Left lobe of liver (tissue), 2 donors: ENCODE measurements around the gene CFDP1. TPM values are rescaled to one million over a fixed set of nuclear protein-coding genes. Genes with fewer than 3 reads are reported as not detected.
A peak's percentile ranks its signal among the peaks of the same experiment; 100 is the strongest.
"Not testable (repeated sequence)": the region's sequence is repeated elsewhere in the genome, so short reads cannot be mapped to it uniquely, and the experiment has no call there.

Experiments
- ATAC-seq: fragments of 200-7000 bp; cut with Tn5 transposase; one replicate; pipeline ENCODE4 v1.9.1; 2020; ENCODE audit warnings: mild to moderate bottlenecking, moderate library complexity
- DNase-seq: peaks from one replicate; pipeline ENCODE4 v3.0.0-alpha.2; 2020; ENCODE audit warnings: low spot score
- total RNA-seq: library from RNA; stranded (reverse); gene quantifications from one replicate; pipeline ENCODE4 v1.2.1, GENCODE V29; 2021
- donor health status: DM: no; HTN: no; CAD: no; lungs with moderate emphysema.
- donor health status: DM: no; HTN: yes; CAD: no.

Gene CFDP1
- total RNA-seq, 1 donor from 2014 or later, result 27.7 TPM

DNA sequence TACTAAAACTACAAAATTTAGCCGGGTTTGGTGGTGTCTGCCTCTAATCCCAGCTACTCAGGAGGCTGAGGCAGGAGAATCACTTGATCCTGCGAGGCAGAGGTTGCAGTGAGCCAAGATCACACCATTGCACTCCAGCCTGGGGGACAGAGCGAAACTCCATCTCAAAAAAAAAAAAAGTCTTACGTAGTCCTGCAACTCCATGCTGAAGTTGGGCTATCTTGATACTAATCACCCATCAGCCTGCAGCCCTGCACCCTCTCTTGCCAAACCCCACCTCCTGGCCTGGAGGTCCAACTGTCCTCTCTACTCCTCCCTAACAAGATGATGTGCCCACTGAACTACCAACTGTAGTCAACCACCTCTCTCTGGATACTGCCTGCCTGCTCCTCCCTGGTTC, 26.4 kb upstream of the CFDP1 start:
- ATAC-seq, result no peak
- no peak for DNase-seq

- ATAC-seq (no peak), DNase-seq (no peak)
Observed at GRCh38 chr16:75458439-75458838, 25.1 kb upstream of the CFDP1 start.

DNA sequence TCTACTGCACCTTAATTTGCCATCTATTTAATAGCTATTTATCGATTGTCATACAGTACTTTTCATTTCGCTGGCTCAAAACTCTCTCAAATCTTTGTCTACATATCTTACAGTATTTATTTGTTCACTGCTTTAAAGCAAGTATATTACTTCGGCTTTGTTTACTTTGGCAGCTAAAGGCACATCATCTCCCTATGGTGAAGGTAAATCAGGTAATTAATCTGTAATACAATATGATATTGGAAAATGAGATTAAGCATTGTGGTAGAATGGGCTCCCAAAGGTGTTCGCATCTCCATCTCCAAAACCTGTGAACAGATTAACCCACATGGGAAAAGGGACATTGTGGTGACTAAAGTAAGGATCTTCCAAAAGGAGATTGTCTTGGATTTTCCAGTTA, 24.7 kb upstream of the CFDP1 start:
- ATAC-seq, result no peak
- no peak for DNase-seq

GRCh38 chr16:75457485-75458021, 24.2 kb upstream of the CFDP1 start:
- ATAC-seq (no peak), DNase-seq (no peak)

GRCh38 chr16:75456971-75457370, 23.7 kb upstream of the CFDP1 start:
- DNase-seq, result no peak
- no peak for ATAC-seq

DNA sequence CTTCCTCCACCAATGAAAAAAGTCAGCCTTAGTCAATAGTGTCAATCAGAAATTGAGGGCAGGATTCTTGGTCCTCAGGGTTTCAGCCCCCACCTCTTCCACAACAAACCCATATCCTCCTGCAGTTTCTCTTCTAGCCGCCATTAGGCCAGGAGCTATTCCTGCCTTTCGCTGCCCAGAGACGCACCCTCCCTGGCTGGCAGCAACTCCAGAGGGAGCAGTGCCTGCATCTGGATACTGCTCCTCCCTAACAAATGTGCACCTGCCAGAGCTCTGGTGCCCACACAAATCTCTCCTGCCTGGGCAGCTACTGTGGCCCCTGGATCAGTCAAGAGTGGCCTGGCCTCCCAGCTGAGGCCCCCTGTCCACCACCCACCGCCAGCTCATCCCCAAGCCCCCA, 23.2 kb upstream of the CFDP1 start:
- ATAC-seq, DNase-seq: not testable (repeated sequence)

DNA sequence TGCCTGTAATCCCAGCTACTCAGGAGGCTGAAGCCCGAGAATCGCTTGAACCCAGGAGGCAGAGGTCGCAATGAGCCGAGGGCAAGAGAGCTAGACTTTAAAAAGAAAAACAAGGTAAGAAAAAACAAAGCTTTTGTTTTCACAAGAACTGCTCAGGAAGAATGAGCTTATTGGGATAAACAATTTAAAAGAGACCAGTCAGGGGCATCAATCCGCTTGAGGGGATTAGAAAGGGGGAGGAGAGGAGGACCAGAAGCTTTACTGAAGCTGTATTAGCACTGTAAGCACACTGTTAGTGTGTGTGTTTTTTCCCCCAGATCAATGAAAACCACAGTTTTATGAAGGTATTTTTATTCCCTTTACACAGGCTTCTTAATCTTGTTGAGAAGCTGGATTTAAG, 22.4 kb upstream of the CFDP1 start:
- no peak for DNase-seq
- no peak for ATAC-seq

DNA sequence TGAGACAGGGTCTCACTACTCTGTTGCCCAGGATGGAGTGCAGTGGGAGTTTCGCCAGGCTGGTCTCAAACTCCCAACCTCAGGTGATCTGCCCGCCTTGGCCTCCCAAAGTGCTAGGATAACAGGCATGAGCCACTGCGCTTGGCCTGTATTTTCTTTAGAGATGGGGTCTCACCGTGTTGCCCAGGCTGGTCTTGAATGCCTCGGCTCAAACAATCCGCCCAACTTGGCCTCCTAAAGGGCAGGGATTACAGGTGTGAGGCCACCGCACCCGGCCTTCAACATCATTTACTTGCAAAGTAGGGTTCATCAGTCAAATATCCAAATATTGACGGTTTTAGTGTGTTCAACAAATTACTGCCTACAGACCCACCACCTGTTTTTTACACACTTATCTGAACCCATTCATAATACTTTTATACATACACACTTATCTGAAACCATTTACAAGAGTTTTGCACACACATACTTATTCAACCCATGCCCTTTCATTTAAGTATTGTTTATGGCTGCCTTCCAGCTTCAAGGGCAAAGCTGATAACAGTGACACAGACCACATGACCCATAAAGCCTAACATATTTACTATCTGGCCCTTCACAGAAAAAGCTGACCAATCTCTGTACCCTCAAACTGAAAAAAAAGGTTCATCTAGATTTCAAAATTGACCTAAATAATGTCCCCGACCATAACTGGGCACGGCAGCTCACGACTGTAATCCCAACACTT, 19.3 kb upstream of the CFDP1 start:
- ATAC-seq, result peak; percentile 92
- DNase-seq, result no peak

DNA sequence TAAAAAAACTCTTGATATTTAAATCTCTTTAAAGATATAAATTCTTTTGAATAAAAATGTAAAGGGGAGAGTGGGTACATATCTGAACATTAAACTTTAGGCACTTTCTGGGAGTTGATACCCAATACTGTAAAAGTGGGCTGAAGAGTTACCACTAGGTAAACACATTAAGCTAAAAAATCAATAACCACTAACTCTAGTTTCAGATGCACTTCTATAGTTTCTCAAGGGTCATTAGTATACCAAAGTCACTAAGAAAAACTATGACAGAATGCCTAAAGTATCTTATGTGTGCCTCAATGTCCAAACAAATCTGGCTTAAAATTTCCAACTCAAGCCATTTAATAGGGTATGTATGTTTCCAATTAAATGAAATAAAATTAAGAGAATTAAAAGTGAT, 13.1 kb upstream of the CFDP1 start:
- DNase-seq (no peak), ATAC-seq (no peak)

DNA sequence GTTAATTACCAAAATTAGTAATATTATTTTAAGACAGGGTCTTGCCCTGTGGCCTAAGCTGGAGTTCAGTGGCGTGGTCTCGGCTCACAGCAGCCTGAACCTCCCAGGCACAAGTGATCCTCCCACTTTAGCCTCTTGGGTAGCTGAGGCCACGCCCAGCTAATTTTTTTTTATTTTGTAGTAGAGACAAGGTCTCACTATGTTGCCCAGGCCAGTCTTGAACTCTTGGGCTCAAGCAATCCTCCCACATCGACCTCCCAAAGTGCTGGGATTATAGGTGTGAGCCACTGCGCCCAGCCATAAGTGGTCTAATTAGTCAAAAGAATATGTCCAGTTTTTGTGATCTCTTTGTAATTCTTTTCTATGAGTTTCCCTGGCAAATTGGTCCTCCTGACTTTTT, 12.0 kb upstream of the CFDP1 start:
- no peak for ATAC-seq
- DNase-seq, result no peak

GRCh38 chr16:75443298-75443697, 10.0 kb upstream of the CFDP1 start:
- ATAC-seq (no peak), DNase-seq (no peak)

DNA sequence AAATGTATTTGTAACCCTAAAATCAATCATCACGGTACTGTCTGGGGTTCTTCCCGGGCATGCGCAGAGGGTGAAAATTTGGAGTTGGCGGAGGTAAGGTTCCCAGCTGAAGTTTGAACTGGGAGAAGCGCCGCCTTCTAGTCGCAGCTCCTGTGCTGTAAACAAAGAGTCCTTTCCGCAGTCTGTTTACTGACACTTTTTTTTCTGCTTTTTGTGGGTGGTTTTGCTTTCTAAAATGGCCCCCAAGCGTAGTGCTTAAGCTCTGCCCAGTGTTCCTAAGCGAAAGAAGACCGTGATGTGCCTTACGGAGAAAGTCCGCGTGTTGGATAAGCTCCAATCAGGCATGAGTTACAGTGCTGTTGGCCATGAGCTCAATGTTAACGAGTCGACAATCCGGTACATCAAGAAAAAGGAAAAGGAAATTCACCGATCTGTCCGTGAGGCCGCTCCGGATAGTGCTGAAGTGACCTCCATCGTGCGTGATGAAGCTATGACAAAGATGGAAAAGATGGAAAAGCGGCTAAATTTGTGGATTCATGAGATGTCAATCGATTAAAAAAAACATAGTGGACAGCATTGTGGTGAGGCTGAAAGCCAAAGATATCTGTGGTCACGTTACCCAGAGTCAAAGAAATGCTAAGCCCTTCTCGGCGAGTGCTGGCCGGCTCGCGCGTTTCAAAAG, 570 bp upstream of the CFDP1 start:
- peak; percentile 82 for ATAC-seq
- peak; percentile 85 for DNase-seq

GRCh38 chr16:75429621-75430403, 3.5 kb downstream of the CFDP1 start:
- ATAC-seq (no peak), DNase-seq (no peak)

GRCh38 chr16:75426524-75426923, 6.8 kb downstream of the CFDP1 start:
- not testable (repeated sequence) for DNase-seq, ATAC-seq

DNA sequence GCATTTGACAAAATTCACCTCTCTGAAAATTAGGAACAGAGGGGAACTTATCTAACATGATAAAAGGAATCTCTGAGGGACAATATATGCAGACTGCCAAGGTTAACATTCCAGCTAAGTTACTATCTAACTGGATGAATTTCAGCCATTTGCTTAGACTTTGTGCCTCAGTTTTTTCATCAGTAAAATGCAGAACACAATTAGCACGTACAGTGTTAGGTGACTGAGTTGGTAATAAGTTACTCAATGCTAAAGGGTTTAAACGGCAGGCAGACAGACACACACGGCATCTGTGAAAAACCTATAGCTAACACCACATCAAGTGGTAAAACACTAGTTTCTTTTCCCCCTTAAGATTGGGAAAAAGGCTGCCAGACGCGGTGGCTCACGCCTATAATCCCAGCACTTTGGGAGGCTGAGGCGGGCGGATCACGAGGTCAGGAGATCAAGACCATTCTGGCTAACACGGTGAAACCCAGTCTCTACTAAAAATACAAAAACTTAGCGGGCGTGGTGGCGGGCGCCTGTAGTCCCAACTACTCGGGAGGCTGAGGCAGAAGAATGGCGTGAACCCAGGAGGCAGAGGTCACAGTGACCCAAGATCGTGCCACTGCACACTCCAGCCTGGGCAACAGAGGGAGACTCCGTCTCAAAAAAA, 9.1 kb downstream of the CFDP1 start:
- DNase-seq, result not testable (repeated sequence)
- peak; percentile 27 for ATAC-seq

DNA sequence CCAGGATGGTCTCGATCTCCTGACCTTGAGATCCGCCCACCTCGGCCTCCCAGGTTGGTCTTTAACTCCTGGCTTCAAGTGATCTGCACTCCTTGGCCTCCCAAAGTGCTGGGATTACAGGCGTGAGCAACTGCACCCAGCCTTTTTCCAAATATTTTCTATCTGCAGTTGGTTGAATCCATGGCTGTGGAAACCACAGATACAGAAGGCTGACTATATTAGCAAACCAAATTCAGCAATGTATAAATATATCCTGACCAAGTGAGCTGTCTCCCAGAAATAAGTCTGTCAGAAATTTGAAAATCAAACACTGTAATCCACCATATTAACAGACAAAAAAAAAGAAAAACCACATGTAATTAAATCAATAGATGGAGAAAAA, 9.6 kb downstream of the CFDP1 start:
- ATAC-seq (no peak), DNase-seq (no peak)

DNA sequence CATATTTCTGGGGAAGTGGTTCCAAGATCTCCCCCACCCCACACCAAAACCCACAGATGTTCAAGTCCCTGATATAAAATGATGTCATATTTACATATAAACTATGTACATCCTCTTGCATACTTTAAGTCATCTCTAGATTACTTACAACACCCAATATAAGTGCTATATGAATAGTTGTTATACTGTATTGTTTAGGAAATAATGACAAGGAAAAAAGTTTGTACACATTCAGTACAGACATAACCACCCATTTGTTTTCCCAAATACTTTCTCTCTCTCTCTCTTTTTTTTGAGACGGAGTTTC, 11.5 kb downstream of the CFDP1 start:
- DNase-seq (no peak), ATAC-seq (no peak)

DNA sequence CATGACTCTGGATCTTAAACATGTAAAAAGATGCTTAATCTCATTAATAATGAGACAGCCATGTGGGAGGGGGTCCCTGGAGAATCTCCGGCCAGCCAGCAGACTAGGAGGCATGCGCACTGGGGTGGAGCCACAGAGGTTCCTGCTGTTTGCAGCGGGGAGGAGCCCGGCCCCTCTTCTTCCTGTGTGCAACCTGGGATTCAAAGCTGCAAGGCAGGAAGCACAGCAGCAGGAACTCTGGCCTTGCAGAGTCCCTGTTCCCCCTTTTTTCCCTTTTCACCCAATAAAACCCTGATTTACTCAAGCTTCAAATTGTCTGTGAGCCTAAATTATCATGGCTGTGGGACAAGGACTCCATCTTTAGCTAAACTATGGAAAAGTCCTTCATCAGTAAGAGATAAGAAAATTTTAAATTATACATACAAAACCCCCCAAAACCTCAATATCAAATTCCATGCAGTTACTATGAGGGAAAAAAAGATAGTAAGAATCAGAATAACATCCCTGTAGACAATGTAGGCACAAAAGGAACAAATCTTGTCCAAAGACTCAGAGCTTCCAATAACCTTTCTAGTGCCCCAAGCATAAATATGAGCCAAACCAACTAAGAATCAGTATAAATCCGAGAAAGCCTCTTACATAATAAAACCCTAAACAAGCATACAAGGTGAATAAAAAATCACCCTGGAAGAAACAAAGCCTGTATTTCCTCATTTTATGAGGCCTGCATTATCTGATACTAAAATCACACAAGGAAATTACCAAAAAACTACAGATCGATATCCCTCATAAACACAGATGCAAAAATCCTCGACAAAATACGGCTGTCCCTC, 12.1 kb downstream of the CFDP1 start:
- ATAC-seq (peak; percentile 66), DNase-seq (no peak)

DNA sequence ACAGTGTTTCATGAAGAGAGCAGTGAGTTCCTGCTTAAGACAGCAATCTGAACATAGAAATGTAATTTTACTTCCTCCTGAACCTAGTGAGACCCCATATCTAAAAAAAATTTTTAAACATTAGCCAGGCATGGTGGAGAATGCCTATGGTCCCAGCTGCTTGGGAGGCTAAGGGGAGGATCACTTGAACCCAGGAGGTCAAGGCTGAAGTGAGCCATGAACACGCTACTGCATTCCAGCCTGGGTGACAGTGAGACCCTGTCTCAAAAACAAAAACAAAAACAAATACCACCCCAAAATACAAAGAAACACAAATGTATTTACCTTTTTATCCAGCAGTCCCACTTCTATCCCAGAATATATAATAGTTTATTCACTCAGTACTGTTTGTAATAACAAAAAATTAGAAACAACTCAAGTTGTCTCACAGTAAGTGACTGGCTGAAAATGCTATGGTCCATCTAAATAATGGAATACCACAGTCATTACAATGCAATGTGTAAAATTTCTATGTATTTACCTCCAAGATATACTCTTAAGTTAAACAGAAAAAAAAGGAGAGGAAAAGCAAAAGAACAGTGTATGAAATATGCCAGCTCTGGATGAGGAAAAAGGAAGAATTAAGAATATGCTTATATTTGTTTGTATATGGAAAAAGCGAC, 16.3 kb downstream of the CFDP1 start:
- ATAC-seq, result no peak
- DNase-seq, result no peak
